CD4-positive, alpha-beta T cell treated with Interleukin-1 beta for 1 hour (primary cell): ENCODE data around the gene SETD1B.
"Not testable (repeated sequence)": the region's sequence is repeated elsewhere in the genome, so short reads cannot be mapped to it uniquely, and the experiment has no call there.

Experiments used
- DNase-seq, 2 donors: peaks; one replicate each; pipeline ENCODE4 v3.0.0-alpha.2; 2020 to 2022

Gene SETD1B

DNA sequence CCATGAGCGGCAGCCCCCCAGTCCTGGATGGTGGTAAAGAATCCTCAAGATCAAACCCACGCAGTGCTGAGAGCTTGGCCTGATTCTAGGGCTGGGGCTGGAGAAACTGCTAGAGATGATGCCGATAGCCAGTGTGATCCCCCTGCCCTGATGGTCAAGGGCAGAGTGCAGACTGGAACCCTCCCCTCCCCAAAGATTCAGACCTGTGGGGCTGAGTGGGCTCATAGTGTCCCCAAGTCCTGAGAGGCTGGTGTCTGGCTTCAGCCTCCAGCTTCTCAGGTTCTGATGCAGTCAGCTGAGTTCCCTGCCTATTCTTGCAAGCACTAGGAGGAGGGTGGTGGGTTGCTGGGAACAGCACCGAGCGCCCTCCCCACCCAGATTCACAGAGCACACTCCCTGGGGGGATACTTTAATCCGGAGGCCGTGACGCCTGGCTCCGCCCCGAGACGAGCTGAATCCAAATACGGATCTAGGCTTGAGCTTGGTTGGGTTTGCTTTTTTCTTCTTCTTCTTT, 22.3 kb upstream of the SETD1B start:
- no peak for DNase-seq

DNA sequence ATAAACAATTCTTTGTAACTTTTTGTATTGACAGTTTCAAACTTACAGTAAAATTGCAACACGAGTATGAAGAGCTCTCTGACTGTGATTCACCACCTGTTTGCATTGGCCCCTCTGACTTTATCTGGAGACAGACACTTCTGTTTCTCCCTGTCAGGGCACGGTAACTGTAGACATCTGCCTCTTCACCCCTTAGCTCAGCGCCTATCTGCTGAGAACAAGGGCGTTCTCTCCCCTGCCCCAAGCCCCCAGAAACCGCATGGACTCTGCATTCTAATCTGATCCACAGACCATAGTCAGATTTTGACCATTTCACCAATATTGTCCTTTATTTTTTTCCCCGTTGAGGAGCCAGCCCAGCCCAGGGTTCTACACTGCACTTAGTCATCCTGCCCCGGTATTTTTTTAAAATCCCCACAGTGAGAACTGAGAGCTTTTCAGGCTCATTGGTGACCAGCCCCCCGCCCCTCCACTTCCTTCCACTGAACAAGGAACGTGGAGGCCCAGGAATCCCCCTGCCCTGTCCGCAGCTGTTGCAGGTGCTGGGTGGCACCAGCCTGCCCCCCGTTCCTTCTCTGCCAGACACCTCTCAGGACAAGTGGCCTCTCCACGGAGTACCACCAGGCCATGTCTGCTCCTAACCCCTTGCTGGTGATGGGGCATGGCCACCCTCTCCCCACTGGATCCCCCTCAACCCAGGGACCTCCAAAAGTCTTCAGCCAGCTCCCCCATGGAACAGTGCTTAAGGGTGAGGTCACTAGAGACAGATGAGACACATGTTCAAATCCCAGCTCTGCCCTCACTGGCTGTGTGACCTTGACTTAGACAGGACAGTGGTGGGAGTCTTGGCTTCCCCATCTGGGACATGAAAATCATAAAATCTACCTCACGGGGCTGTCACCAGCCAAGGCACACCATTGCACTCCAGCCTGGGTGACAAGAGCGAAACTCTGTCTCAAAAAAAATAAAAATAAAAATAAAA, 21.5 kb upstream of the SETD1B start:
- peak; percentile 53 to 63 for DNase-seq

GRCh38 chr12:121783766-121784165, 20.0 kb upstream of the SETD1B start:
- DNase-seq: no peak

DNA sequence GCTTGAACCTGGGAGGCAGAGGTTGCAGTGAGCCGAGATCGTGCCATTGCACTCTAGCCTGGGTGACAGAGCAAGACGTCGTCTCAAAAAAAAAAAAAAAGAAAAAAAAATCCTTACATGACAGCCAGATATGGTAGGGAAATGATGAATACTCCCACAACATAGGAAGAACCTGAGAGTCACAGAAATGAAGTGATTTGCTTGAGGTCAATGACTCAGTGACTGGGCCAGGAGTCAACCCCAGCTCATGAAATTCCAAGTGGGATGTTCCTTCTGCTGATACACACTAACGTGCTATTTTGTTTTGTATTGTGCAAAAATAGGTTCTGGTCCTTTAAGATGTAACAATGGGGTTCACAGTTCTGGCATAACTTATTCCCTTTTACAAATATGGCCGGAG, 19.3 kb upstream of the SETD1B start:
- DNase-seq: no peak

- DNase-seq: peak; percentile 50 to 66
Observed at GRCh38 chr12:121786440-121786825, 17.4 kb upstream of the SETD1B start.

- peak; percentile 61 to 78 for DNase-seq
Observed at GRCh38 chr12:121787063-121788025, 16.5 kb upstream of the SETD1B start.

DNA sequence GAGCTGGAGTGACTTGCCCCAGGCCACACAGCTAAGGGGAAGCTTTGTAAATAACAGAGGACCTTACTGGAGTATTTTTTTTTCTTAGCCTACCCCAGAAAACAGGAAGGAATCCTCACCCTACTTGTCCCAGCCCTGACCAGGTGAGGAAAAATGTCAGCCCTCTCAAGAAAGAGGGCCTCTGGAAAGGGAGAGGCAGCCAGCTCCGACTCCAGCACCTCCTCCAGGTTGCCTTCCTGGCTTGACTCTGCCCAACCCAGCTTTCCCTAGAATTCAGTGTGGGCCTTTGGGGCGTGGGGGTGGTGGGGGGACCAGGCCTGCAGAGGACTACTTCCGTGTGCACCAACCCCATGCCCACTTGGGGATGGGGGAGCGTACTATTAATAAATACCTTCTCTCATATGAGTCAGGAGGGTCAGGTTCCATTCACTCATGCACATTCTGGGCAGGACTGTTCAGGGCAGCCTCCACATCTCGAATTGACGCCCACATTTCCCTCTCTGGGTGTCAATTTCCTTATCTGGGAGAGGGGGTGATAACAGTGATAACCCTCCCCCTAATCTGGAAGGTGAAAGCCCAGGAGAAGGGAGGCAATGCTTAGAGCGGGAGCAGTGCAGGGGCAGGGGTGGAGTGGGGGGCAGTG, 15.5 kb upstream of the SETD1B start:
- no peak for DNase-seq

GRCh38 chr12:121789233-121789781, 14.5 kb upstream of the SETD1B start:
- DNase-seq: peak; percentile 68 to 74

DNA sequence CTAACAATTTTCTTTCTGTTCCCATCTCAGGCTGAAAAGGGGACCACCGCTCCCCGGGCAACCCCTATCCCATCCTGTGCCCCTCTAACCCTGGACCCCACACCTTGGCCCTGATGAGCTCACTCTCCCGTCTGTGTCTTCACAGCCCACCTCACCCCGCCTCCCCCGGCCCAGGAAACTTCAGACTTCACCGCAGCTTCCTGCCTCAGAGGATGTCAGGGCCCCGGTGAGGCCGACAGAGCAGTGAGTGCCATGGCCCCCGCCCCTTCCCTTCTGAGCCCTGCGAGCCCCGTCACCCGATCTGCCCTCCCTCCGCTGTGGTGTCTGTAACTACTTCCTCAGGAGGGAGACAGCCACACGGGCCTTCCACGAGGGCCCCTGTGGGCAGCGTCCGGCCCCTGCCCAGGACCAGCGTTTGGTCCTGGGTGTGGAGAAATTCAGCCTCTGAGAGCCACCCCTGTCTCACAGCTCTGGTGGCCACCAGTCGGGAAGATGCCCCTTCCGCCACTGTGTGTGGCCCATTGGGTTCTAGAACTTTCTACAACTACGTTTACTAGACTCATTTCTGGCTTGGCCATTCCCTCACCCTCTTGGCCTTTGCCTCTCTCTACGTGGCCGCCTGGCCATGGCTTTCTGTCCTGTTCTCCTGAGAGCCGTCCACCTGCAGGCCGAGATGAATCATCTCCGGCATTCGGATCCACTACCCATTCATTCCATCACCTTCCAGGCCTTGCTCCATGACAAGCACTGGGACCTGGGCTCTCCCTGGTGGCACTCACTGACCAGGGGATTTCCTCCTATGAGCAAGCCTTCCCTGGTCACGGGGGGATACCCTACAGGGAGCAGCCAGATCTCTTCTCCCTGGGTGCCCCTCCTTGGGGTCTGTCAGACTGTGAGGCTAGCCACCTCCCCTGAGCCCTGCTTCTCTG, 13.7 kb upstream of the SETD1B start:
- DNase-seq: peak; percentile 96 to 97

DNA sequence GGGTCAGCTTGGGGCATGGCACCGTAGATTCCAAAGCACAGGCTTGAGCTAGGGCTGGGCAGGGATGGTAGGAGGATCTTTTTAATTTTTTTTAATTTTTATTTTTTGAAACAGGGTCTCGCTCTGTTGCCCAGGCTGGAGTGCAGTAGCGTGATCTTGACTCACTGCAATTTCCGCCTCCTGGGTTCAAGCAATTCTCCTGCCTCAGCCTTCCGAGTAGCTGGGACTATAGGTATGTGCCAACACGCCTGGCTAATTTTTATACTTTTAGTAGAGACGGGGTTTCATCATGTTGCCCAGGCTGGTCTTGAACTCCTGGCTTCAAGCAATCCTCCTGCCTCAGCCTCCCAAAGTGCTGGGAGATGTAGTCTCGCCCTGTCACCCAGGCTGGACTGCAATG, 13.0 kb upstream of the SETD1B start:
- not testable (repeated sequence) for DNase-seq

GRCh38 chr12:121791671-121792551, 11.9 kb upstream of the SETD1B start:
- DNase-seq: peak; percentile 62 to 72

DNA sequence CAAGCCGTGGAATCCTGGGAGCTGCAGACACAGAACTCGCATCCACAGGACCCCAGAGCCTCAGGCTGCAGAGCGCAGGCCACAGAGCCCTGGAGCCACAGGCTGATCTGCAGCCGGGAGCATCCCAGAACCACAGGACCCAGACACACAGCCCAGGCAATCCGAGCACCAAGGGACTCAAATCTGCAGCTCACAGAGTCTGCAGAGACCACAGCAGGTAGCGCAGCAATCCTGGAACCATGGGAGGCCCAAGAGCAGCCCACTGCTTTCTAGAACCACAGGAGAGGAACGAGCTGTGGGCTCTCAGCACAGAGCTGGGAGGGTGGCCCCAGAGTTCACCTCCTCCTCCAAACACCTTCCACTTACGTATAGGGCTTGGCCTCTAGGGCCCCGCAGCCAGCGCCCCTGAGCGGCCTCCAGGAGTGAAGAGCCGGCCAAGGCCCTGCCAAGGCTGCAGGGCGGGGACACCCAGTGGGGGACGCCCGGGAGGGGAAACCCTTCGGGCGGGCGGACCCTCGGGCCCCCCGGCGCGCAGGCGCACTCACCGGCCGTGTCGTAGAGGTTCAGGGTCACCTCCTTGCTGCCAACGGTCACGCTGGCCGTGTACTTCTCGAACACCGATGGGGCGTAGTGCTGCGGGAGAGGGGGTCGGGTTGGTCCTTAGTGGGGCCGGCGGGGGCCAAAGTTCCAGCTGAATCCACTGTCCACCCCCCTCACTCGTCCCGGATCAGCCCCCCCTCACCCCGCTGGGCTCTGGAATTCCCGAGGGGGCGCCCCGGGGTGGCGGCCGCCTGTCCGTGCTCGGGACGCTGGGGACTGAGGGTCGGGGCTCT, 11.0 kb upstream of the SETD1B start:
- peak; percentile 69 to 80 for DNase-seq

GRCh38 chr12:121793440-121793837, 10.4 kb upstream of the SETD1B start, which contains the start of gene RHOF:
Gene RHOF, minus strand, starts transcription at chr12:121793688. Its CDS starts 55 bp downstream, at chr12:121793633.
- DNase-seq: peak in 1 of 2 donors; percentile 71

- peak; percentile 96 to 97 for DNase-seq
Observed at GRCh38 chr12:121793838-121794533, 9.8 kb upstream of the SETD1B start.

GRCh38 chr12:121794534-121795033, 9.2 kb upstream of the SETD1B start:
- DNase-seq: peak in 1 of 2 donors; percentile 61

DNA sequence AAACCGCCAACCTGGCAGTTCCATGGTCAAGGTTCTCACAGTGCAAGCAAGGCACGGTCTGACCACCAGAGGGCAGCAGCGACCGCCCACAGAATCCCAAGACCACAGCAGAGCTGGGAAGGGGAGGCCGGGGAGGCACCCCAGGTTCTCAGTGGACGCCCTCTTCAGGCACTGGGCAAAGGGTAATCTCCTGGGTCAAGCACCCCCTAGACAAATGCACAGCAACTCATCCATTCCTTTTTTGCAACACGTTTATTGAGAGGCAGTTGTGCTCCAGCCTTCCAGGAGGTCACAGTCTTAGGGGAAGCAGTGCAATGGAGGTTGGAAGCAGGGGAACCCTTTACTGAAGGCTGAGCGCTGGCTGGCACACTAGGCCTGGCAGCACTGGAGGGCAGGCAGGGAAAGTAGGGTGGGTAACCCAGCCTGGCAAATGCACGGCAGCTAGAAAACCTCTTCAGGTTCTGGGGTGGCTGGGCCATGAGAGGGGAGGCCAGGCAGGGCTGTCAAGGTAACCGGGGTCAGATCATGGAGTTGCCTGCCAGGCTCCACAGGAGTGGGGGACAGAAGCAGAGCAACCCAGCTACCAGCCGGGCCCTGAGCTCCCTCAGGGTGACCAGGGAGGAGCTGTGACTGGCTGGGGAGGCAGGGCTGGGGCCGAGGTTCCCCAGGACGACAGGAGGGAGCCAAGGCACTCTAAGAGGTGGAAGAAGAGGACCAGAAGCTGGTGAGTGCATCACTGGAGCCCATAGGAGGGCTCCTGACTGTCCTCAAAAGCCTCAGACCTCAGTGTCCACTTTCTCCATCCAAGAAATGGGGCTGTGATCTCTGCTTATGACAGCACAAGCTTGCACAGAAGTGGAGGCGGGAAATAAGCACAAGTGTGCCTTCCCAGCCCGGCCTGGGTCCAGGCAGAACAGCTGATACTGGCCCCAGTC, 8.5 kb upstream of the SETD1B start:
- peak; percentile 83 to 87 for DNase-seq
